Suppressor macrophage treated with lipopolysaccharide for 1 hour (primary cell): ENCODE results near the gene PNMA5.

Experiments used
- DNase-seq, 3 donors: peaks; one replicate each; pipeline ENCODE4 v3.0.0-alpha.2; 2020 to 2022

The PNMA5 gene

GRCh38 chrX:152958524-152959465, 35.1 kb downstream of the PNMA5 start:
- DNase-seq, result peak; percentile 90 to 92 (median 90)

GRCh38 chrX:152958047-152958446, 35.9 kb downstream of the PNMA5 start:
- peak; percentile 5 to 24 (median 12) for DNase-seq

DNA sequence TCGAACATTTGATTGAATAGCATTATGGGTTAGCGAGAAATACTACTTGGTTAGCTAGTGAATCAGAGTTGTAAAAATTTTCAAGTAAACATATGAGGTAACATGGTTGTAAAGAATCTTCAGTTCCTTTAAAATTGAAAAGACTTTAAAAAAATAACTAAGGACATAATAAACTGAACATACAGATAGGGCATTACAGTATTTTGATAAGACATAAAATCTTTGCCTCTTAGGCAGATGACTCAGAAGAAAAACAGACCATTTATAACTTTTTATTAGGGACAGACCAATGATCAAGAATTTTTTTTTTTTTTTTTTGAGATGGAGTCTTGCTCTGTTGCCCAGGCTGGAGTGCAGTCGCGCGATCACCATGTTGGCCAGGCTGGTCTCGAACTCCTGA, 43.1 kb downstream of the PNMA5 start:
- no peak for DNase-seq

- DNase-seq, result no peak
Observed at GRCh38 chrX:152949114-152949513, 44.8 kb downstream of the PNMA5 start.

- DNase-seq, result no peak
Observed at GRCh38 chrX:152946681-152947080, 47.2 kb downstream of the PNMA5 start.

- no peak for DNase-seq
Observed at GRCh38 chrX:152945021-152945979, 48.6 kb downstream of the PNMA5 start.

DNA sequence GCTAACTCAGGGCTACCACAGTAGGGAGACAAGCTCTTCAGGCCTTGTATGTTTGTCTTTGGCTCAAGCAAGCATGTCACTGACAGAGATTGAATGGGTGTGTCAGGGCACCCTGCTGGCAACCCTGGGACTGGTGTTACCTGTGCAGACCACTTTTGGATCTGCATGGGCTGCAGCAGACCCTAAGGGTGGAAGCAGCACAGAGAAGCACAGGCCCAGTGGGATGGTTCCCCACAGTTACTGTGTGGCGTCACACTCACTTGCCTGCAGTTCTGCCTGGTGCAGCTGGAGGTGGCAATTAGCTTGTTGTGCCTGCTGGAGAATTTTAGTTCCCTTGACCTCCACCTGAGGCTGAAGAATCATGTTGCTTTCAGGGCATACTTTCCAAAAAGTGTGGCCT, 50.1 kb downstream of the PNMA5 start:
- DNase-seq, result no peak

DNA sequence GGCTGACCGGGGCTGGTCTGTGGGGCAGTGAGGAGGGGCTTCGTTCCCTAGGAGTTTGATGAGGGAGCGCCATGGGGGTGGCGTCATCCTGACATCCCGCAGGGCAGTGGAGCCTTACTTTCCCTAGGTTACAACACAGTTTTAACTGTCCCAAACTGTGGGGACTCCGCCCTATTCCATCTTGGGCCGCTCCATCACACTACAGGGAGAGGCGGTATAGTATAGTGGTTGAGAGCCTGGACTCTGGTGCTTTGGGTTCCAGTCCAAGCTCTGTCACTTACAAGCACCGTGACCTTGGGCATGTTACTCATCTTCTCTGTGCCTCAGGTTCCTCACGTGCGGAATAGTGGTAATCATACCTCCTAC, 51.9 kb downstream of the PNMA5 start:
- no peak for DNase-seq

- DNase-seq, result peak; percentile 93 to 96 (median 95)
Observed at GRCh38 chrX:152941328-152942076, 52.4 kb downstream of the PNMA5 start.
